Measurements from ENCODE around the gene TXK. TPM values are rescaled to one million over a fixed set of nuclear protein-coding genes. Genes with fewer than 3 reads are reported as not detected.
A peak's percentile ranks its signal among the peaks of the same experiment; 100 is the strongest.

Gene TXK
- total RNA-seq, 1 donor from 2014 or later = 4.4 TPM

DNA sequence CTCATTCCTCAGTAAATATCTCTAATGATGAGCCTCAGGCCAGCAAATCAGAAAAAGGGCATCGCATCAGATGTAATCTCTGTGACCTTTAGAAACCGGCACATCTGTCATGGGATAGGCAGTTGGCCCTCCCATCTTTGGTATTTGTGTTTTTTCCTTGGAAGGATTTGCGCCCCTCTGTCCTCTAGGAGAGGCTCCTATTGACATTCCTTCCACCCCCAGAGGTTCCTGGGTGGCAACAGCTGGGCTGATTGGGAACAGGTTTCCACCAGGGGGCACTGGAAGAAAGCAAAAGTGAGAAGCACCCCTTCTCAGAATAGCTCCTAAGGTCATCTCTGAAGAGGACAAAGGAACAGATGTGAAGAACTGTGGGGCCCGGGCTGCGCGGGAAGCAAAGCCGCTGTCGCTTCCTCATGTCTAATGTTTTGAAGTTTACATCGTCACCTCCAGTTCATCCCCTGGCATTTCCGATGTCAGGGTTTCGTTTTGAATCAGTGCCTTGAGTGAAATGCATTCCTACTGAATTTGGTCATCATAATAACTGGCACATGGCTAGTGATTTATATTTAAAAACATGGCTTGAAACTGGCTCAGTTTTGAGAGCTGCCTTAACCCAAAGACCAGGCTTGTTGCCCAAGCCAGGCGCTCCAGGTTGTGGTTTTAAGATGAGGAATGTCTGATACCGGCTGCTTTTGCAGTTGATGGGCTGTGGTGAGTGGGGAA lies 6.2 kb downstream of the TXK start:
- peaks cover 23% of the 10 kb centered on the region for H3K4me1 ChIP-seq
- TF ChIP-seq, protein P1, sequence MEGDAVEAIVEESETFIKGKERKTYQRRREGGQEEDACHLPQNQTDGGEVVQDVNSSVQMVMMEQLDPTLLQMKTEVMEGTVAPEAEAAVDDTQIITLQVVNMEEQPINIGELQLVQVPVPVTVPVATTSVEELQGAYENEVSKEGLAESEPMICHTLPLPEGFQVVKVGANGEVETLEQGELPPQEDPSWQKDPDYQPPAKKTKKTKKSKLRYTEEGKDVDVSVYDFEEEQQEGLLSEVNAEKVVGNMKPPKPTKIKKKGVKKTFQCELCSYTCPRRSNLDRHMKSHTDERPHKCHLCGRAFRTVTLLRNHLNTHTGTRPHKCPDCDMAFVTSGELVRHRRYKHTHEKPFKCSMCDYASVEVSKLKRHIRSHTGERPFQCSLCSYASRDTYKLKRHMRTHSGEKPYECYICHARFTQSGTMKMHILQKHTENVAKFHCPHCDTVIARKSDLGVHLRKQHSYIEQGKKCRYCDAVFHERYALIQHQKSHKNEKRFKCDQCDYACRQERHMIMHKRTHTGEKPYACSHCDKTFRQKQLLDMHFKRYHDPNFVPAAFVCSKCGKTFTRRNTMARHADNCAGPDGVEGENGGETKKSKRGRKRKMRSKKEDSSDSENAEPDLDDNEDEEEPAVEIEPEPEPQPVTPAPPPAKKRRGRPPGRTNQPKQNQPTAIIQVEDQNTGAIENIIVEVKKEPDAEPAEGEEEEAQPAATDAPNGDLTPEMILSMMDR (IDR thresholded peaks at IDR 0.05) = peak; percentile 62
- H3K9me3 ChIP-seq = no peaks in the 10 kb centered on the region
- no peaks in the 10 kb centered on the region for H3K27me3 ChIP-seq
- ATAC-seq (peak; percentile 88), DNase-seq (peak; percentile 71)
- H3K4me3 ChIP-seq = peak overlapping the region; percentile 27
- H3K36me3 ChIP-seq = no peaks in the 10 kb centered on the region
- intact Hi-C loops (cut with DNase I) = no loop called here
- peak overlapping the region; percentile 63 for H3K27ac ChIP-seq

- Histone ChIP-seq H3K27ac (peak overlapping the region; percentile 63), H3K27me3 (no peaks in the 10 kb centered on the region), H3K9me3 (no peaks in the 10 kb centered on the region), H3K4me3 (no peak overlapping the region), H3K36me3 (no peaks in the 10 kb centered on the region), H3K4me1 (peaks cover 23% of the 10 kb centered on the region)
- DNase-seq (no peak), ATAC-seq (peak; percentile 64)
- TF ChIP-seq, protein P1 (IDR thresholded peaks at IDR 0.05) = no peak
- intact Hi-C loops (cut with DNase I) = no loop called here
Observed at GRCh38 chr4:48127231-48127630, 6.8 kb downstream of the TXK start.

GRCh38 chr4:48126621-48127020 lies 7.4 kb downstream of the TXK start:
- no peak for DNase-seq
- H3K27ac ChIP-seq = no peak overlapping the region
- TF ChIP-seq, protein P1 (IDR thresholded peaks at IDR 0.05) = no peak
- H3K36me3 ChIP-seq = no peaks in the 10 kb centered on the region
- intact Hi-C loops (cut with DNase I) = no loop called here
- H3K4me1 ChIP-seq = peaks cover 23% of the 10 kb centered on the region
- no peak for ATAC-seq
- no peaks in the 10 kb centered on the region for H3K27me3 ChIP-seq
- H3K4me3 ChIP-seq = no peak overlapping the region
- no peaks in the 10 kb centered on the region for H3K9me3 ChIP-seq

DNA sequence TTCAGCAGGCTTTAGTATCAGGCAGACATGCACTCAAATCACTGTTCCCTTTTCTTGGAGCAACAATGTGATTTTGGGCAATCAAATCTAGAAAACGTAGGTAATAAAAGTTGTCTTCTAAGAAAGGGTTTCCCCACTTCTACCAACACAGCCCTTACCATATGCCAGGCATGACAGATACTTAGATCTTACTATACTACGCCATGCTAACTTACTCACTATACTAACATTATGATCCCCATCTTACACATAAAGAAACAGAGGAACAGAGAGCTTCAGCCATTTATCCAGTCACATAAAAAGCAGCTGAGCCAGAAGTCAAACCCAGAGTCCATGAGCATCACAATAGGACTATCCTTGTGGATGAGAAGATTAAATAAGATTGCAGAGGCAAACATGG lies 9.2 kb downstream of the TXK start:
- TF ChIP-seq, protein P1 (IDR thresholded peaks at IDR 0.05) = no peak
- intact Hi-C loops (cut with DNase I) = no loop called here
- DNase-seq (no peak), ATAC-seq (no peak)
- no peaks in the 10 kb centered on the region for H3K36me3 ChIP-seq
- H3K4me3 ChIP-seq = no peak overlapping the region
- H3K27me3 ChIP-seq = no peaks in the 10 kb centered on the region
- H3K27ac ChIP-seq = no peak overlapping the region
- peaks cover 21% of the 10 kb centered on the region for H3K4me1 ChIP-seq
- no peaks in the 10 kb centered on the region for H3K9me3 ChIP-seq

GRCh38 chr4:48122756-48123155 lies 11.3 kb downstream of the TXK start:
- TF ChIP-seq, protein P1 (IDR thresholded peaks at IDR 0.05) = no peak
- H3K9me3 ChIP-seq = no peaks in the 10 kb centered on the region
- no peak for ATAC-seq

More at GRCh38 chr4:48122756-48123155, 11.3 kb downstream of the TXK start:
- H3K27me3 ChIP-seq = no peaks in the 10 kb centered on the region
- H3K4me1 ChIP-seq = peaks cover 6% of the 10 kb centered on the region
- intact Hi-C loops (cut with DNase I) = no loop called here
- no peaks in the 10 kb centered on the region for H3K36me3 ChIP-seq
- H3K4me3 ChIP-seq = no peak overlapping the region
- H3K27ac ChIP-seq = no peak overlapping the region
- DNase-seq = no peak
